Heart right ventricle (tissue), 16 donors: Measurements from ENCODE around the gene MAN2A2. TPM values are rescaled to one million over a fixed set of nuclear protein-coding genes. Genes with fewer than 3 reads are reported as not detected.
A peak's percentile ranks its signal among the peaks of the same experiment; 100 is the strongest.

Source experiments
- ATAC-seq, 8 donors: fragments of 200-7000 bp; cut with Tn5 transposase; one replicate each; pipeline ENCODE4 v1.9.1; 2020; ENCODE audit warnings: mild to moderate bottlenecking in 8 of 8, moderate library complexity in 8 of 8, moderate number of reproducible peaks in 1 of 8
- DNase-seq, 2 donors: peaks; one replicate each; pipeline ENCODE4 v3.0.0-alpha.2; 2020
- H3K27ac ChIP-seq, 10 donors: fragments of 200-600 bp; sonication (generic) in 2 of 10; one replicate each; pipeline versions ENCODE4 v1.5.0 to v1.8.0; 2020 to 2022; ENCODE audit warnings: mild to moderate bottlenecking in 3 of 10
- H3K27me3 ChIP-seq, 7 donors: fragments of 200-600 bp; one replicate each; pipeline ENCODE4 v1.8.0; 2021 to 2022; ENCODE audit warnings: mild to moderate bottlenecking in 2 of 7
- H3K36me3 ChIP-seq, 9 donors: fragments of 200-600 bp; sonication (generic) in 1 of 9; one replicate each; pipeline versions ENCODE4 v1.5.0 to v1.8.0; 2020 to 2022; ENCODE audit warnings: mild to moderate bottlenecking in 2 of 9
- H3K4me1 ChIP-seq, 9 donors: fragments of 200-600 bp; sonication (generic) in 1 of 9; one replicate each; pipeline versions ENCODE4 v1.5.0 to v1.8.0; 2020 to 2022; ENCODE audit warnings: mild to moderate bottlenecking in 4 of 9
- H3K4me3 ChIP-seq, 10 donors: fragments of 200-600 bp; sonication (generic) in 2 of 10; one replicate each; pipeline versions ENCODE4 v1.5.0 to v1.8.0; 2020 to 2022; ENCODE audit warnings: mild to moderate bottlenecking in 7 of 10, moderate library complexity in 2 of 10
- H3K9me3 ChIP-seq, 11 donors: fragments of 200-600 bp in 10 of 11; sonication (generic) in 2 of 11; one replicate each; pipeline versions ENCODE4 v1.5.0 to v1.8.0; 2013 to 2022; ENCODE audit warnings: mild to moderate bottlenecking in 2 of 11, control low read depth in 1 of 11, moderate library complexity in 1 of 11
- WGBS, 2 donors: extraction: QIAGEN DNeasy Blood & Tissue Kit; methylation state at CpG; one replicate each; pipeline ENCODE4 v1.1.7; 2013; ENCODE audit warnings: inconsistent platforms in 1 of 2; 5-methylcytosine and 5-hydroxymethylcytosine counted together
- intact Hi-C, 10 donors: fragments of 100-400 bp; cut with DNase I; formaldehyde crosslinking; loops; one replicate each; pipeline versions ENCODE4 v1.11.1 to v1.14.2; 2022
- polyA plus RNA-seq, 2 donors: library from polyadenylated mRNA; stranded (reverse); fragments of 200-250 nt; gene quantifications; one replicate each; pipeline ENCODE4 v1.2.3, GENCODE V29; 2013
- total RNA-seq, 10 donors: library from RNA; stranded (reverse); fragmentation: NEBNext Ultra II Directional in 3 of 10; extraction: Animal tissue kit (Norgen Biotek cat#: 25700) in 3 of 10; gene quantifications; one replicate each; pipeline versions ENCODE4 v1.2.1 to v1.2.4, GENCODE V29; 2021 to 2023
- TF ChIP-seq, protein P1 (sequence below), 9 donors: fragments of 200-600 bp; sonication (generic) in 2 of 9; IDR thresholded peaks; one replicate each; pipeline versions ENCODE4 v1.5.0 to v1.8.0; 2021 to 2022; ENCODE audit warnings: antibody characterized with exemption in 9 of 9, mild to moderate bottlenecking in 5 of 9, moderate library complexity in 1 of 9
- donor health status: Arrhythmogenic right ventricular cardiomyopathy.
- donor health status: ischemic (EF 13 %, LVEDD 7.1; RV severe dilation, severe dysfunction).
- donor health status: healthy with polysubstance abuse.
- donor health status: DM: no; HTN: yes; CAD: no.
- donor health status: DM: no; HTN: no; CAD: no.
- donor health status: ischemic (EF 25% LVEDD 6.9; RV normal size, moderate dysfunction).
- donor health status: ischemic (EF 25% LVEDD 5.7; RV mildly dilated, moderate dysfunction).
- donor health status: healthy.
- donor health status: DM: yes; HTN: yes; CAD: no.
- donor health status: Ischemic cardiomyopathy.
- donor health status: ischemic (EF 35%, LVEDD 5.7; RV mildly dilated, moderate dysfunction).
- donor health status: nonischemic (EF 11% LVEDD 7.7; RV severe dilation, severe dysfunction).
- donor health status: DM: yes; HTN: yes; CAD: no.
- donor health status: PGD.
- donor health status: ischemic (EF 29% LVEDD 5.4; RV normal size, mild dysfunction).
- donor health status: nonischemic (EF 23%, LVEDD 6.1; RV moderate dilation, normal function).

MAN2A2 gene
- total and polyA plus RNA-seq, 12 donors, result 24.8 to 157 (median 95.6) TPM

DNA sequence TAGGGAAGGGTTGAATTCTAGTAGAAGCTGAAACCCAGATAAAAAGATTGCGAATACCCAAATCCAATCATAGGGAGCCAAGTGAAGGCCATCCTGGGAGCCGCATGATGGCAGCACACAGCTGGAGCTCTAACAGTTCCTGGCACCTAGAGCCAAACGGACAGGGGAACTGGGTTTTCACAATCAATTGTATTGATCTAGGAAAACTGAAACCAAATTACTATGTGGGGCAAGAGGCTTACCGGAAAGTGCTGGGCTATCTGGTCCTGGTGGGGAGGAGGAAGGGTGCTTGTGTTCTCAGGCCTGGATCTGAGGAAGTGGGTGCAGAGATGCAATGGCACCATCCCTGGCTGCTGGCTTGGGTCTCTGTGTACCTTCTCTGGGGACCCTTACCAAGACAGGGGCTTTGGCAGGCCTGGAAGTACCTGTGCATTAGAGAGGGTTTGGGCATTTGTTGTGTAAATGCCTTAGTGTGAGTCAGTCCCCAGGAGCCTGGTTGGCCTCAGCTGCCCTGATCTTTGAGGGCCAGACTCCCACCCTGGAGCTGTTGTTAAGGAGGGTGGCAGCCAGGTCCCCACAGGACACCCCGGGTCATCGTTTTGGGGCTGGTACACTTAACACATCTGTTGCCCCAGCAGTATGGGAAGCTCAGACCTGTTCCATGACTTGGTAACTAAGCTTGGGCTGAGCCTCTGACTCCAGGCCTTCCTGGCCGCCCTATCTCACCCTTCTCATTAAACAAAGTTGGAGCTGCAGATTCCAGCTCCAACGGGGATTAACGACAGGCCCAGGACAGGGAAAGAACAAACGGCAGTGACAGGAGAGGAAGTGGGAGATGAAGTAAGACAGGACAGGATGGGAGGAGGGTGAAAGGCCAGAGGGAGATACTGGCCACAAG, 43.6 kb upstream of the MAN2A2 start:
- H3K27ac ChIP-seq, result peak overlapping the region in 3 of 10 donors; percentile 35 to 68 (median 49)
- no peak for DNase-seq
- peaks cover 3 to 40% (median 14%) of the 10 kb centered on the region in 9 donors for H3K4me1 ChIP-seq
- H3K36me3 ChIP-seq, result no peaks in the 10 kb centered on the region
- 56 to 63% methylated on average over 10 of the region's 10 CpGs for WGBS, 2 donors
- peak in 4 of 8 donors; percentile 14 to 38 (median 33) for ATAC-seq
- intact Hi-C loops, result loop anchor here in 1 of 10 donors (10.0 kb wide), 1 partner anchor 95 kb away; no protein-coding TSS in a partner anchor
- H3K4me3 ChIP-seq, result no peak overlapping the region
- TF ChIP-seq, protein P1, sequence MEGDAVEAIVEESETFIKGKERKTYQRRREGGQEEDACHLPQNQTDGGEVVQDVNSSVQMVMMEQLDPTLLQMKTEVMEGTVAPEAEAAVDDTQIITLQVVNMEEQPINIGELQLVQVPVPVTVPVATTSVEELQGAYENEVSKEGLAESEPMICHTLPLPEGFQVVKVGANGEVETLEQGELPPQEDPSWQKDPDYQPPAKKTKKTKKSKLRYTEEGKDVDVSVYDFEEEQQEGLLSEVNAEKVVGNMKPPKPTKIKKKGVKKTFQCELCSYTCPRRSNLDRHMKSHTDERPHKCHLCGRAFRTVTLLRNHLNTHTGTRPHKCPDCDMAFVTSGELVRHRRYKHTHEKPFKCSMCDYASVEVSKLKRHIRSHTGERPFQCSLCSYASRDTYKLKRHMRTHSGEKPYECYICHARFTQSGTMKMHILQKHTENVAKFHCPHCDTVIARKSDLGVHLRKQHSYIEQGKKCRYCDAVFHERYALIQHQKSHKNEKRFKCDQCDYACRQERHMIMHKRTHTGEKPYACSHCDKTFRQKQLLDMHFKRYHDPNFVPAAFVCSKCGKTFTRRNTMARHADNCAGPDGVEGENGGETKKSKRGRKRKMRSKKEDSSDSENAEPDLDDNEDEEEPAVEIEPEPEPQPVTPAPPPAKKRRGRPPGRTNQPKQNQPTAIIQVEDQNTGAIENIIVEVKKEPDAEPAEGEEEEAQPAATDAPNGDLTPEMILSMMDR (IDR thresholded peaks at IDR 0.05), result no peak
- no peaks in the 10 kb centered on the region for H3K9me3 ChIP-seq
- no peaks in the 10 kb centered on the region for H3K27me3 ChIP-seq

DNA sequence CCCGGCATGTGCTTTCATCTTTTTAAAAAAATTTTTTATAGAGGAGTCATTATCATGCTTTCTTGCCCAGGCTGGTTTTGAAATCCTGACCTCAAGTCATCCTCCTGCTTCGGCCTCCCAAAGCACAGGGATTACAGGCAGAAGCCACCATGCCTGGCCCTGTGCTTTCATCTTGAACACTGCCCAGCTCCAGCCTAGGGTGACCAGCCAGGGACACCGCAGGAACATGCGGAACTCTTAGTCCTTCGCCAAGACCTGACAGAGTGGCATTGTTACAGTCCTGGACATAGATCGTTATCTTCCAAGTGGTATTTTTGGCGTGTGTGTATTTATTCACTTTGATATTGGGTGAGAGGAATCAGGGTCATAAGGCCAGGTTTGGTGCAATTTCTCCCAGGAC, 42.7 kb upstream of the MAN2A2 start:
- ATAC-seq (peak in 1 of 8 donors; percentile 69), DNase-seq (no peak)
- H3K27ac ChIP-seq, result peak overlapping the region in 1 of 10 donors; percentile 68
- TF ChIP-seq, protein P1 (IDR thresholded peaks at IDR 0.05), result no peak
- H3K27me3 ChIP-seq, result no peaks in the 10 kb centered on the region
- H3K4me1 ChIP-seq, result peaks cover 3 to 40% (median 14%) of the 10 kb centered on the region in 9 donors
- WGBS, 2 donors, result 83 to 88% methylated on average over 7 of the region's 7 CpGs
- intact Hi-C loops, result loop anchor here in 1 of 10 donors (10.0 kb wide), 1 partner anchor 96 kb away; no protein-coding TSS in a partner anchor
- H3K4me3 ChIP-seq, result no peak overlapping the region
- H3K9me3 ChIP-seq, result no peaks in the 10 kb centered on the region
- no peaks in the 10 kb centered on the region for H3K36me3 ChIP-seq

DNA sequence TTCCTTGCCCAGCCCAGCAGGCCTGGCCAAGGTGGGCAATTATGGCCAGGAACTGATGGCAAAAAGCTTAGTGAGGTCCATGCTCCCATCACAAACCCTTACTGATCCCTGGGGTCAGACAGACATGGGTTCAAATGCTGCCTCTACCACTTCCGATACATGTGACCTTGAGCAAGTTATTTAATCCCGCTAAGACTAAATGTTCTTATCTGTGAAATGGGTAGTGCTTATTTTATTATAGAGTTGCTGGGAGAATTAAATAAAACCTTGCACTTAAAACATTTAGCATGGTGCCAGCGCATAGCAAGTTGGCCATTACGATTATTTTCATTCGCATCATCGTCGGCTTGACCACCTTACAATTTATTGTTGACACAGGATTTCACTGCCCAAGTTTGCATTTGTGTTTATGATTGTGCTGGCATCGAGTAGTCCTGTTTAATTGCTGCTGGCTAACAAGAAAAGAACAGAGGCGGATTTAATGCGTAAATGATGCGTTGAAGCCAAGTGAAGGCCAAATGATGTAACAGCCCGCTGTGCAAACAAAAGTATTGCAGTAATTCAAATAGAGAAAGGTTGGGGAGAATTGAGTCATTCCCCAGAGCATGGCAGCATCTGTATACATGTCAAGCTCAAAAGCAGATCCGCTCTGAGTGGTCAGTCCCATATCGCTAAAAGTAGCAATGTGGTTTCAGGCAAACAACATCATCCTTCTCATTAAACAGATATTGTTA, 42.0 kb upstream of the MAN2A2 start:
- DNase-seq (no peak), ATAC-seq (no peak)
- Histone ChIP-seq H3K27me3 (no peaks in the 10 kb centered on the region), H3K27ac (no peak overlapping the region), H3K9me3 (no peaks in the 10 kb centered on the region), H3K4me1 (peaks cover 3 to 41% (median 14%) of the 10 kb centered on the region in 9 donors), H3K4me3 (no peak overlapping the region), H3K36me3 (no peaks in the 10 kb centered on the region)
- 93 to 97% methylated on average over 14 of the region's 14 CpGs for WGBS, 2 donors
- intact Hi-C loops, result loop anchor here in 1 of 10 donors (10.0 kb wide), 1 partner anchor 96 kb away; no protein-coding TSS in a partner anchor
- TF ChIP-seq, protein P1 (IDR thresholded peaks at IDR 0.05), result no peak

DNA sequence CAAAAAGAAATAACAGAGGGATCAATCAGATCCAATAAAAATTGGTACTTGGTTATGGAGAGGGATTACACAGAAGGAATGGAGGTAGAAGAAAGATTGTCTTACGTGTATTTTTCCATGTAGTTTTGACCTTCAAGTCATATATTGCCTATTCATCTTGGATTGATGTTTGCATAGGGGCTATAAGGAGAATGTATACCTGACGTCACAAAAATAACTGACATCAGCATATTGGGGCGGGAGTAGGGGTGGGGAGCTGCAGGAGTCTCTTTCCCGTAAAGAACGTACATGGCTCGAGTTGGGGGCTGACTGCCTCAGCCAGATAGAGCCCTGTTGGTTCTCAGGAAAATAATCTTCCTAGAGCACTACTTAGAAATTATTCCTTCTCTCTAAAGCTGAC, 40.6 kb upstream of the MAN2A2 start:
- Histone ChIP-seq H3K4me1 (peaks cover 3 to 47% (median 14%) of the 10 kb centered on the region in 9 donors), H3K9me3 (no peaks in the 10 kb centered on the region), H3K36me3 (no peaks in the 10 kb centered on the region), H3K27me3 (no peaks in the 10 kb centered on the region), H3K27ac (peak overlapping the region in 1 of 10 donors; percentile 59), H3K4me3 (no peak overlapping the region)
- DNase-seq, result no peak
- TF ChIP-seq, protein P1 (IDR thresholded peaks at IDR 0.05), result no peak
- WGBS, 2 donors, result 93 to 95% methylated on average over 6 of the region's 6 CpGs
- intact Hi-C loops, result loop anchor here in 1 of 10 donors (10.0 kb wide), 1 partner anchor 98 kb away; no protein-coding TSS in a partner anchor
- ATAC-seq, result no peak
